HCT116 (cell line): ENCODE data around the gene TENM4.

Source experiments
- CTCF ChIP-seq, 3 experiments: fragments of 200-600 bp in 1 of 3; sonication (generic) in 1 of 3; IDR thresholded peaks in 2 of 3; conservative IDR thresholded peaks in 1 of 3; 2 replicates each; pipeline ENCODE4 v1.5.1; 2012 to 2017; ENCODE audit warnings: low read depth in 2 of 3, low read length in 2 of 3, antibody characterized with exemption in 1 of 3, borderline replicate concordance in 1 of 3, control low read depth in 1 of 3, mild to moderate bottlenecking in 1 of 3, mixed read lengths in 1 of 3, mixed run types in 1 of 3, moderate library complexity in 1 of 3; ENCODE audit not compliant: insufficient read depth in 1 of 3
- EGR1 ChIP-seq: IDR thresholded peaks from 2 replicates; pipeline ENCODE4 v1.6.1; 2012; ENCODE audit warnings: low read depth
- EZH2 ChIP-seq: fragments of 200-600 bp; sonication (generic); IDR thresholded peaks from 2 replicates; pipeline ENCODE4 v1.6.1; 2017; ENCODE audit warnings: antibody characterized with exemption, mixed run types
- MAX ChIP-seq: IDR thresholded peaks from 2 replicates; pipeline ENCODE4 v1.6.1; 2012
- POLR2A ChIP-seq: IDR thresholded peaks from 2 replicates; pipeline ENCODE4 v1.7.0; 2011; ENCODE audit warnings: borderline replicate concordance; ENCODE audit not compliant: insufficient read depth, insufficient read length; ENCODE audit errors: extremely low read depth
- POLR2AphosphoS5 ChIP-seq: IDR thresholded peaks from 2 replicates; pipeline ENCODE4 v1.6.1; 2011; ENCODE audit warnings: mild to moderate bottlenecking, low read depth, low read length, moderate library complexity
- RAD21 ChIP-seq: IDR thresholded peaks from 2 replicates; pipeline ENCODE4 v1.6.1; 2012; ENCODE audit warnings: low read depth, mild to moderate bottlenecking
- SIN3A ChIP-seq: IDR thresholded peaks from 2 replicates; pipeline ENCODE4 v1.6.1; 2012; ENCODE audit warnings: low read depth
- YY1 ChIP-seq: IDR thresholded peaks from 2 replicates; pipeline ENCODE4 v1.6.1; 2011; ENCODE audit warnings: low read length, low read depth, moderate library complexity, mild to moderate bottlenecking; ENCODE audit not compliant: insufficient replicate concordance; ENCODE audit errors: extremely low read depth
- ZNF274 ChIP-seq: fragments of 200-500 bp; sonication (Bioruptor generic); IDR thresholded peaks from 2 replicates; pipeline ENCODE4 v1.6.1; 2014; ENCODE audit warnings: mild to moderate bottlenecking, low read depth, low read length, inconsistent platforms

GRCh38 chr11:79199729-79200354 lies 241.0 kb downstream of the TENM4 start:
- TF ChIP-seq POLR2A (no peak), CTCF (IDR thresholded peaks at IDR 0.05 in 2 of 3, conservative IDR thresholded peaks at IDR 0.05 in 1 of 3; ENCODE audit: borderline replicate concordance in 1 of 3, insufficient read depth in 1 of 3, low read depth in 2 of 3, low read length in 2 of 3) (no peak), SIN3A (no peak), EZH2 (no peak), ZNF274 (no peak), MAX (no peak), YY1 (no peak), EGR1 (no peak), RAD21 (no peak), POLR2AphosphoS5 (no peak)
